PC-3 (cell line): ENCODE data around the gene AKR1B15. TPM values are rescaled to one million over a fixed set of nuclear protein-coding genes. Genes with fewer than 3 reads are reported as not detected.

ENCODE experiments used
- ATAC-seq: fragments of 200-7000 bp; cut with Tn5 transposase; 2 replicates; pipeline ENCODE4 v1.9.1; 2020; ENCODE audit warnings: mild to moderate bottlenecking, moderate library complexity
- BruUV-seq: library from RNA; stranded (reverse); fragments of 400-500 nt; replicated peaks from 2 replicates; lab custom pipeline; 2021; lab: Mats Ljungman, UMichigan
- CTCF ChIA-PET: fragments of 300-600 bp; sonication (Branson Sonifier 250); formaldehyde crosslinking; loops from one replicate; lab custom pipeline; 2022; ENCODE audit warnings: antibody characterized with exemption; lab: Charles Lee
- POLR2A ChIA-PET: fragments of 300-600 bp; sonication (Branson Sonifier 250); formaldehyde crosslinking; loops from one replicate; lab custom pipeline; 2022; ENCODE audit warnings: antibody characterized with exemption; ENCODE audit not compliant: unreplicated experiment; lab: Charles Lee
- DNase-seq: peaks from one replicate; pipeline ENCODE4 v3.0.0-alpha.2; 2015
- H2AFZ ChIP-seq: fragments of 300-600 bp; sonication (generic); 2 replicates; pipeline ENCODE4 v1.6.0; 2016; ENCODE audit warnings: antibody characterized with exemption, low read length
- H3F3A ChIP-seq: fragments of 300-600 bp; sonication (generic); one replicate; pipeline ENCODE4 v1.6.0; 2017; ENCODE audit warnings: antibody characterized with exemption, low read length, control low read depth, mild to moderate bottlenecking; ENCODE audit not compliant: unreplicated experiment
- H3K27ac ChIP-seq: fragments of 300-600 bp; sonication (generic); 2 replicates; pipeline ENCODE4 v1.5.1; 2016; ENCODE audit warnings: mild to moderate bottlenecking, low read length
- H3K27me3 ChIP-seq: fragments of 300-600 bp; sonication (generic); 2 replicates; pipeline ENCODE4 v1.6.1; 2016; ENCODE audit warnings: low read length, mixed read lengths
- H3K36me3 ChIP-seq: fragments of 300-600 bp; sonication (generic); 2 replicates; pipeline ENCODE4 v1.6.1; 2016; ENCODE audit warnings: low read depth, mixed run types, low read length, mixed read lengths
- H3K4me1 ChIP-seq: fragments of 300-600 bp; sonication (generic); 2 replicates; pipeline ENCODE4 v1.5.1; 2016; ENCODE audit warnings: low read length; ENCODE audit not compliant: insufficient read depth
- H3K4me2 ChIP-seq: fragments of 300-600 bp; sonication (generic); 2 replicates; pipeline ENCODE4 v1.6.0; 2016; ENCODE audit warnings: low read length
- H3K4me3 ChIP-seq: fragments of 300-600 bp; sonication (generic); 2 replicates; pipeline ENCODE4 v1.5.1; 2016; ENCODE audit warnings: mild to moderate bottlenecking, low read length, mixed read lengths
- H3K79me2 ChIP-seq: fragments of 300-600 bp; sonication (generic); 2 replicates; pipeline ENCODE4 v1.6.1; 2017; ENCODE audit warnings: low read length, mixed read lengths
- H3K9ac ChIP-seq: fragments of 300-600 bp; sonication (generic); 2 replicates; pipeline ENCODE4 v1.6.0; 2016; ENCODE audit warnings: mild to moderate bottlenecking, low read length
- H3K9me2 ChIP-seq: fragments of 300-600 bp; sonication (generic); replicated peaks from 2 replicates; pipeline ENCODE4 v1.6.1; 2016; ENCODE audit warnings: mixed run types, low read length, mixed read lengths
- H3K9me3 ChIP-seq: fragments of 300-600 bp; sonication (generic); 2 replicates; pipeline ENCODE4 v1.6.1; 2016; ENCODE audit warnings: low read length, mixed read lengths
- H4K20me1 ChIP-seq: fragments of 300-600 bp; sonication (generic); 2 replicates; pipeline ENCODE4 v1.6.1; 2016; ENCODE audit warnings: low read length, mixed read lengths
- EZH2 ChIP-seq: fragments of 300-600 bp; sonication (generic); IDR thresholded peaks from one replicate; pipeline ENCODE4 v1.6.1; 2017; ENCODE audit warnings: antibody characterized with exemption, mild to moderate bottlenecking, low read length; ENCODE audit not compliant: unreplicated experiment
- EZH2phosphoT487 ChIP-seq: fragments of 300-600 bp; sonication (generic); IDR thresholded peaks from 2 replicates; pipeline ENCODE4 v1.6.1; 2018; ENCODE audit warnings: mild to moderate bottlenecking, antibody characterized with exemption, low read length, borderline replicate concordance
- intact Hi-C: fragments of 100-400 bp; cut with micrococcal nuclease; formaldehyde crosslinking; loops from 2 replicates; pipeline ENCODE4 v1.9.0; 2023
- total RNA-seq: library from RNA; depleted of rRNA; stranded (reverse); fragments of >200 nt; gene quantifications from 2 replicates; pipeline ENCODE4 v1.2.3, GENCODE V29; 2014
- TF ChIP-seq, protein P1 (sequence below): fragments of 300-600 bp; sonication (generic); conservative IDR thresholded peaks from 2 replicates; pipeline ENCODE4 v1.5.1; 2017; ENCODE audit warnings: antibody characterized with exemption, low read depth, mild to moderate bottlenecking, low read length

Gene AKR1B15
- total RNA-seq, 1 experiment from 2014 or later, result 0.40 TPM

DNA sequence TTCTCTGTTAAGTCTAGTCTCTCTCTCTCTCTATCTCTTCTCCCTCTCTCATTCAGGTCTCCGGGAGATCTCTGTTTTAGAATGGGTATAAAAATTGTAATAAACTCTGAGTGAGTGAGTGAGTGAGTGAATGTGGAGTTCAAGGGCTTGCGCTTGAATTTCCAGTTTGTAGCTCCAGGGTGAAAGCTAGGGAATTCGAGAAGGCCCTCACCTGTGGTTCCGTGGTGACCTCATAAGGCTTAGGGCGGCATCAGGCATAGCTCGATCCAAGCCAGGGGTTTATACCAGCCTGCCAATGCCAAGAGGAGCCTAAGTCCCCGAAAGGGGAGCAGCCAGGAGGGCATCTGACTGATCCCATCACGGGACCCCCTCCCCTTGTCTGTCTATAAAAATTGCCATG, 456 bp downstream of the AKR1B15 start:
- DNase-seq, result peak; percentile 26
- H3K27me3 ChIP-seq, result no peaks in the 10 kb centered on the region

DNA sequence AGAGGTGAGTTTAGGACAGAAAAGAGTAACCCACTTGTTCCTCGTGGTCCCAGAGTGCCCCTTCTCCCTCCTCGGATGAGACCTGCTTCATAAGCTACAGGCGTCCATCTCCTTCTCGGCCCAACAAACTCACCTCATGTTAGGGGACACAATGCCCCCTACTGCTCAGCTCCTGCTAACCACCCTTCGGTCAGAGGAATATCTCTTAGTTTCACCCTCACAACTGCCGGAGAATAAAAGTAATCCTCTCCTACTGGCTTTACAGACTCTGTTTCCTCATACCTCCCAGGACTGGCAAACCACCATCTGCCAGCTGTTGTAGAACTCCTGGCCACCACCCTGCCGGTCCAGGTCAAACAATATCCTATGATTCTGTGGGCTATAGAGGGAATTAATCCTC, 3.2 kb downstream of the AKR1B15 start:
- BruUV-seq, result no TSS peak
- Histone ChIP-seq H3K9me3 (no peaks in the 10 kb centered on the region), H3K27ac (no peak overlapping the region), H3K27me3 (no peaks in the 10 kb centered on the region), H3K4me3 (no peak overlapping the region), H3K9ac (no peak overlapping the region), H3K4me2 (no peak overlapping the region), H3K9me2 (no peaks in the 10 kb centered on the region), H2AFZ (no peak overlapping the region), H4K20me1 (no peaks in the 10 kb centered on the region), H3K79me2 (no peaks in the 10 kb centered on the region), H3F3A (no peaks in the 10 kb centered on the region), H3K4me1 (peaks cover 20% of the 10 kb centered on the region), H3K36me3 (no peaks in the 10 kb centered on the region)
- DNase-seq (no peak), ATAC-seq (no peak)
- TF ChIP-seq, protein P1, sequence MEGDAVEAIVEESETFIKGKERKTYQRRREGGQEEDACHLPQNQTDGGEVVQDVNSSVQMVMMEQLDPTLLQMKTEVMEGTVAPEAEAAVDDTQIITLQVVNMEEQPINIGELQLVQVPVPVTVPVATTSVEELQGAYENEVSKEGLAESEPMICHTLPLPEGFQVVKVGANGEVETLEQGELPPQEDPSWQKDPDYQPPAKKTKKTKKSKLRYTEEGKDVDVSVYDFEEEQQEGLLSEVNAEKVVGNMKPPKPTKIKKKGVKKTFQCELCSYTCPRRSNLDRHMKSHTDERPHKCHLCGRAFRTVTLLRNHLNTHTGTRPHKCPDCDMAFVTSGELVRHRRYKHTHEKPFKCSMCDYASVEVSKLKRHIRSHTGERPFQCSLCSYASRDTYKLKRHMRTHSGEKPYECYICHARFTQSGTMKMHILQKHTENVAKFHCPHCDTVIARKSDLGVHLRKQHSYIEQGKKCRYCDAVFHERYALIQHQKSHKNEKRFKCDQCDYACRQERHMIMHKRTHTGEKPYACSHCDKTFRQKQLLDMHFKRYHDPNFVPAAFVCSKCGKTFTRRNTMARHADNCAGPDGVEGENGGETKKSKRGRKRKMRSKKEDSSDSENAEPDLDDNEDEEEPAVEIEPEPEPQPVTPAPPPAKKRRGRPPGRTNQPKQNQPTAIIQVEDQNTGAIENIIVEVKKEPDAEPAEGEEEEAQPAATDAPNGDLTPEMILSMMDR, result peak; percentile 44
- TF ChIP-seq EZH2phosphoT487 (no peak), EZH2 (no peak)
- POLR2A ChIA-PET, result no interaction called here
- intact Hi-C loops, result no loop called here
- CTCF ChIA-PET, result interaction anchor here (1.0 kb wide), 1 partner anchor 71 kb away, joined by 3 read pairs; no protein-coding TSS in a partner anchor

More for the DNA sequence above, 456 bp downstream of the AKR1B15 start:
- H3K9me3 ChIP-seq, result no peaks in the 10 kb centered on the region
- no peaks in the 10 kb centered on the region for H3F3A ChIP-seq
- no peaks in the 10 kb centered on the region for H3K36me3 ChIP-seq
- peak overlapping the region; percentile 80 for H3K4me2 ChIP-seq
- H3K4me1 ChIP-seq, result peaks cover 28% of the 10 kb centered on the region
- intact Hi-C loops, result no loop called here
- no peak for ATAC-seq
- no peaks in the 10 kb centered on the region for H3K79me2 ChIP-seq
- no peaks in the 10 kb centered on the region for H3K9me2 ChIP-seq
- no peaks in the 10 kb centered on the region for H4K20me1 ChIP-seq
- no TSS peak for BruUV-seq
- H3K9ac ChIP-seq, result no peak overlapping the region
- H2AFZ ChIP-seq, result peak overlapping the region; percentile 59
- TF ChIP-seq EZH2phosphoT487, result no peak
- TF ChIP-seq, protein P1, result no peak
- no peak overlapping the region for H3K4me3 ChIP-seq
- peak overlapping the region; percentile 53 for H3K27ac ChIP-seq
- CTCF ChIA-PET, result no interaction called here
- POLR2A ChIA-PET, result no interaction called here

DNA sequence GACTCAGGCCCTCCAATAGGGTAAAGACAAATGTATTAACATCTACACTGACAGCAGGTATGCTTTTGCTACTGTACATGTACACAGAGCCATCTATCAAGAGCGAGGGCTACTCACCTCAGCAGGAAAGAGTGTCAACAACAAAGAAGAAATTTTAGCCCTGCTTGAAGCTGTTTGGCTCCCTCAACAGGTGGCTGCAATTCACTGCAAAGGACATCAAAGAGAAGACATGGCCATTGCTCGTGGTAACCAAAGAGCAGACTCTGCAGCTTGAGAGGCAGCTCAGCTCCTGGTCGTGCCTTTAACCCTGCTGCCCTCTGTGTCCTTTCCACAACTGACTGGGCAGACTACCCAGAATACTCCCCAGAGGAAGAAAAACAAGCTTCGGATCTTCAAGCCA, 5.1 kb downstream of the AKR1B15 start:
- H3K27me3 ChIP-seq, result no peaks in the 10 kb centered on the region
- no peak overlapping the region for H2AFZ ChIP-seq
- H3K9me3 ChIP-seq, result no peaks in the 10 kb centered on the region
- H4K20me1 ChIP-seq, result no peaks in the 10 kb centered on the region
- no peaks in the 10 kb centered on the region for H3K9me2 ChIP-seq
- no peak overlapping the region for H3K4me3 ChIP-seq
- no peak overlapping the region for H3K9ac ChIP-seq
- intact Hi-C loops, result no loop called here
- POLR2A ChIA-PET, result no interaction called here
- no peak overlapping the region for H3K4me2 ChIP-seq
- no peaks in the 10 kb centered on the region for H3F3A ChIP-seq
- no peaks in the 10 kb centered on the region for H3K36me3 ChIP-seq
- TF ChIP-seq, protein P1, result peak; percentile 43; the same call in 1 of the 2 replicates
- TF ChIP-seq EZH2phosphoT487 (no peak), EZH2 (no peak)
- peak; percentile 34 for DNase-seq
- no peaks in the 10 kb centered on the region for H3K79me2 ChIP-seq
- H3K4me1 ChIP-seq, result peaks cover 15% of the 10 kb centered on the region
- CTCF ChIA-PET, result no interaction called here
- BruUV-seq, result no TSS peak
- ATAC-seq, result no peak
- H3K27ac ChIP-seq, result no peak overlapping the region
